CD4-positive, alpha-beta memory T cell (primary cell): ENCODE data around the gene BTBD10. TPM values are rescaled to one million over a fixed set of nuclear protein-coding genes. Genes with fewer than 3 reads are reported as not detected.

Experiments used
- CTCF ChIA-PET: fragments of 350-600 bp; sonication (Branson Sonifier 250); formaldehyde crosslinking; loops from one replicate; lab custom pipeline; 2021; ENCODE audit warnings: inconsistent platforms; ENCODE audit not compliant: partially characterized antibody; lab: Charles Lee
- POLR2A ChIA-PET: fragments of 350-600 bp; sonication (Branson Sonifier 250); formaldehyde crosslinking; loops from one replicate; lab custom pipeline; 2021; ENCODE audit not compliant: partially characterized antibody; lab: Charles Lee
- DNase-seq, 5 donors: peaks; one replicate each; pipeline versions ENCODE4 v3.0.0 to v3.0.0-alpha.2; 2020 to 2022; ENCODE audit warnings: mixed read lengths in 1 of 5
- H3K27ac ChIP-seq: one replicate; pipeline ENCODE4 v1.7.0; 2013; ENCODE audit warnings: low read depth, low read length
- H3K27me3 ChIP-seq: 2 replicates; pipeline ENCODE4 v1.7.0; 2013; ENCODE audit warnings: mild to moderate bottlenecking, low read length, moderate library complexity; ENCODE audit not compliant: insufficient read depth
- H3K36me3 ChIP-seq: 2 replicates; pipeline ENCODE4 v1.7.0; 2013; ENCODE audit warnings: mild to moderate bottlenecking, low read length, moderate library complexity; ENCODE audit not compliant: insufficient read depth
- H3K4me1 ChIP-seq: 2 replicates; pipeline ENCODE4 v1.7.0; 2013; ENCODE audit warnings: mild to moderate bottlenecking, low read length, moderate library complexity; ENCODE audit not compliant: insufficient read depth
- H3K4me3 ChIP-seq, 2 donors: one replicate each; pipeline ENCODE4 v1.7.0; 2013; ENCODE audit warnings: low read length in 2 of 2, mild to moderate bottlenecking in 1 of 2
- H3K9me3 ChIP-seq, 2 donors: one replicate each; pipeline ENCODE4 v1.7.0; 2013; ENCODE audit warnings: low read length in 2 of 2, control low read depth in 1 of 2; ENCODE audit not compliant: control insufficient read depth in 1 of 2
- H3K27ac Mint-ChIP-seq, 7 donors: one replicate each; pipeline ENCODE4 v1.8.0; 2020 to 2021; ENCODE audit warnings: mixed read lengths in 7 of 7, mild to moderate bottlenecking in 6 of 7, inconsistent platforms in 3 of 7, moderate library complexity in 3 of 7
- H3K27me3 Mint-ChIP-seq, 2 donors: one replicate each; pipeline ENCODE4 v1.8.0; 2020 to 2021; ENCODE audit warnings: mixed read lengths in 2 of 2
- H3K36me3 Mint-ChIP-seq, 2 donors: one replicate each; pipeline ENCODE4 v1.8.0; 2020 to 2021; ENCODE audit warnings: mixed read lengths in 2 of 2, inconsistent platforms in 1 of 2, mild to moderate bottlenecking in 1 of 2
- H3K4me1 Mint-ChIP-seq, 4 donors: one replicate each; pipeline ENCODE4 v1.8.0; 2020 to 2021; ENCODE audit warnings: mixed read lengths in 4 of 4, mild to moderate bottlenecking in 1 of 4
- H3K4me3 Mint-ChIP-seq, 8 donors: one replicate each; pipeline ENCODE4 v1.8.0; 2020 to 2021; ENCODE audit warnings: mixed read lengths in 8 of 8, mild to moderate bottlenecking in 7 of 8, moderate library complexity in 6 of 8, inconsistent platforms in 3 of 8
- H3K9me3 Mint-ChIP-seq, 8 donors: one replicate each; pipeline ENCODE4 v1.8.0; 2020 to 2021; ENCODE audit warnings: mixed read lengths in 8 of 8, mild to moderate bottlenecking in 5 of 8, inconsistent platforms in 3 of 8, moderate library complexity in 1 of 8
- intact Hi-C: fragments of 100-400 bp; cut with micrococcal nuclease; formaldehyde crosslinking; loops from one replicate; pipeline ENCODE4 v1.15.1; 2023
- polyA plus RNA-seq, 2 donors: library from polyadenylated mRNA; unstranded; fragments of 300-500 nt; fragmentation: Illumina TruSeq; gene quantifications; one replicate each; pipeline ENCODE4 v1.2.3, GENCODE V29; 2021
- total RNA-seq, 2 experiments: library from RNA; stranded (reverse); gene quantifications; one replicate each; pipeline ENCODE4 v1.2.3, GENCODE V29; 2021

Gene BTBD10
- total RNA-seq, result 10 to 100 TPM; 22.4 to 22.6 TPM
- 10 to 100 TPM; 11.5 to 13.7 TPM for polyA plus RNA-seq

- Histone ChIP-seq H3K9me3 (no peaks in the 10 kb centered on the region), H3K27ac (peak within 1 kb of the TSS; percentile 92), H3K4me1 (peaks cover 34% of the 10 kb centered on the region), H3K27me3 (no peaks in the 10 kb centered on the region), H3K36me3 (no peaks in the 10 kb centered on the region), H3K4me3 (peak within 1 kb of the TSS; percentile 90 to 95)
- H3K4me3 Mint-ChIP-seq, result peak within 1 kb of the TSS; percentile 97 to 99 (median 98)
- peaks cover 30 to 56% (median 44%) of the 10 kb centered on the region in 4 donors for H3K4me1 Mint-ChIP-seq
- H3K36me3 Mint-ChIP-seq, result peaks cover 11 to 27% of the 10 kb centered on the region in 2 donors
- H3K27ac Mint-ChIP-seq, result peak within 1 kb of the TSS; percentile 96 to 99 (median 97)
- intact Hi-C loops, result loop anchor here (1.0 to 10.0 kb wide), 7 partner anchors 24 to 1618 kb away; partner anchors contain the start of genes BMAL1, CYP2R1, FAR1 and RRAS2
- peaks cover 0 to 2% (median 0%) of the 10 kb centered on the region in 8 donors for H3K9me3 Mint-ChIP-seq
- H3K27me3 Mint-ChIP-seq, result no peaks in the 10 kb centered on the region
- CTCF ChIA-PET, result interaction anchor here (0.7 to 4.6 kb wide), 10 partner anchors 9 to 499 kb away, joined by 3 to 38 read pairs (median 3); no protein-coding TSS in a partner anchor
- POLR2A ChIA-PET, result interaction anchor here (0.6 to 2.1 kb wide), 9 partner anchors 12 to 1610 kb away, joined by 3 to 11 read pairs (median 5); partner anchors contain the start of genes BMAL1, CALCB and FAR1
- peak; percentile 91 to 95 (median 92) for DNase-seq
Observed at GRCh38 chr11:13462901-13463778, at the start of gene BTBD10. BTBD10 (minus strand) TSS chr11:13463222; CDS start chr11:13445124, 18,098 bp downstream.

DNA sequence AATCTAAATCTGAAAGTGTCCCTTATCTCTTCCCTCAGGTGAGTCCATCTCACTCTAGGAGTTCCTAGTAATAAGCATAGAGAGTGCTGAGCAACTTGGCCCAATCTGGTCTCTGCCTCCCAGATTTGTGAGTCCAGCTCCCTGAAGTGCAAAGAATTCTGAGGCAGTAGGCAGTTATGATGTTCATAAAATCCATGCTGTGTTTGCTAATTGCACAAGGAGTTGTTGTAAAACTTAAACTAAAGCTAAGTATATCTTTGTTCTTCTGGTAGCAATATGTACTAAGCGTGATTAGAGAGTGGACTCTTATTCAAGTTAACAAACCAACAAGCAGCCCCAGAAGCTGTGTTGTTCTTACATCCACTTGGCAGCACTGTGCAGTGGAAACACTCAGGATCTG, 40.4 kb upstream of the BTBD10 start:
- no peaks in the 10 kb centered on the region for H3K9me3 ChIP-seq
- intact Hi-C loops, result no loop called here
- H3K27ac Mint-ChIP-seq, result no peak overlapping the region
- POLR2A ChIA-PET, result no interaction called here
- H3K36me3 ChIP-seq, result no peaks in the 10 kb centered on the region
- no peaks in the 10 kb centered on the region for H3K4me1 ChIP-seq
- H3K27ac ChIP-seq, result no peak overlapping the region
- peaks cover 9 to 23% of the 10 kb centered on the region in 2 donors for H3K27me3 Mint-ChIP-seq
- H3K4me3 ChIP-seq, result no peak overlapping the region
- no peaks in the 10 kb centered on the region for H3K27me3 ChIP-seq
- H3K36me3 Mint-ChIP-seq, result peaks cover 0 to 3% of the 10 kb centered on the region in 2 donors
- H3K9me3 Mint-ChIP-seq, result peaks cover 0 to 5% (median 0%) of the 10 kb centered on the region in 8 donors
- no peak for DNase-seq
- CTCF ChIA-PET, result interaction anchor here (0.8 kb wide), 1 partner anchor 16 kb away, joined by 4 read pairs; no protein-coding TSS in a partner anchor
- H3K4me1 Mint-ChIP-seq, result no peaks in the 10 kb centered on the region
- H3K4me3 Mint-ChIP-seq, result no peak overlapping the region

DNA sequence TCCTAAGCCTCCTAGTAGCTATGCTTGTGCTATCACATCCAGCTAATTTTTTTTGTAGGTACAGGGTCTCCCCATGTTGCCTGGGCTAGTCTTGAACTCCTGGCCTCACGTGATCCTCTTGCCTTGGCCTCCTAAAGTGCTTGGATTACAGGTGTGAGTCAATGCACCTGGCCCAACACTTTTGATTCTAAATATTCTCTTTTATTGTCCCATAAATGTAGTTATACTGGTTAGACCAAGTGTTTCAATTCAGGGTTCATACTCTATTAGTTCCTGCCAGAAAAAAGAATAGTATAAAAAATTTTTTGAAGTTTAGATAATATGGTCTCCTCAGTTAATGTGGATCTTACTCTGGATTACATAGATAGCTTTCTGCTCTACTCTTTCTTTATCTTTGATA, 39.5 kb upstream of the BTBD10 start:
- no peak overlapping the region for H3K27ac ChIP-seq
- no peaks in the 10 kb centered on the region for H3K4me1 ChIP-seq
- intact Hi-C loops, result no loop called here
- no peak for DNase-seq
- H3K27me3 ChIP-seq, result no peaks in the 10 kb centered on the region
- H3K4me1 Mint-ChIP-seq, result no peaks in the 10 kb centered on the region
- no peak overlapping the region for H3K4me3 ChIP-seq
- H3K36me3 Mint-ChIP-seq, result peaks cover 0 to 3% of the 10 kb centered on the region in 2 donors
- POLR2A ChIA-PET, result no interaction called here
- H3K36me3 ChIP-seq, result no peaks in the 10 kb centered on the region
- H3K9me3 ChIP-seq, result no peaks in the 10 kb centered on the region
- peaks cover 0 to 8% (median 0%) of the 10 kb centered on the region in 8 donors for H3K9me3 Mint-ChIP-seq
- H3K27ac Mint-ChIP-seq, result no peak overlapping the region
- H3K27me3 Mint-ChIP-seq, result peaks cover 9 to 25% of the 10 kb centered on the region in 2 donors
- no peak overlapping the region for H3K4me3 Mint-ChIP-seq
- CTCF ChIA-PET, result interaction anchor here (1.4 kb wide), 1 partner anchor 15 kb away, joined by 3 read pairs; no protein-coding TSS in a partner anchor

DNA sequence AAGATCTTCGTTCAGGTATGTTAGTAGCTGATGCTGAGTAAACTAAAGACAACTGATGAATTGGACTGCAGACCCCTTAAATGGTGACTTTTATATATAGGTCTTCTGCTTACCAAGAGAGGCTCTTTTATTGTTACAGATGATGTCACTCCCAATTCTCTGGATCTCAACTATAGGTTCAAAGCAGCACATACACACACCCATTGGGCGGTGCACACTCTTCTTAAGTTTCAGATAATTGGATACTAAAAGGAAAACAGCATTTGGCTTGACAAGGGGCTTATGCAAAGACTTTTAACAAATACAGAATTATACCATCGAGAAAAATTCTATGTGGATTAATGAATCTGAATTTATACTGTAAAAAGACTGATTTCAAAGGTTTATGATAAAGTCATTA, 32.9 kb upstream of the BTBD10 start, which contains the start of gene PTH:
Gene PTH, minus strand, starts transcription at position 69 of the 400 bp plus-strand sequence. CDS start 3,142 bp downstream, outside the sequence.
- Histone ChIP-seq H3K27ac (no peak within 1 kb of the TSS), H3K4me3 (no peak within 1 kb of the TSS), H3K27me3 (no peaks in the 10 kb centered on the region), H3K4me1 (no peaks in the 10 kb centered on the region), H3K9me3 (no peaks in the 10 kb centered on the region), H3K36me3 (no peaks in the 10 kb centered on the region)
- ChIA-PET POLR2A (no interaction called here), CTCF (interaction anchor here (2.9 kb wide), 1 partner anchor 8 kb away, joined by 10 read pairs; no protein-coding TSS in a partner anchor)
- no peaks in the 10 kb centered on the region for H3K36me3 Mint-ChIP-seq
- H3K27ac Mint-ChIP-seq, result no peak within 1 kb of the TSS
- DNase-seq, result no peak
- intact Hi-C loops, result no loop called here
- H3K27me3 Mint-ChIP-seq, result peaks cover 11 to 13% of the 10 kb centered on the region in 2 donors
- H3K9me3 Mint-ChIP-seq, result peaks cover 0 to 5% (median 0%) of the 10 kb centered on the region in 8 donors
- no peaks in the 10 kb centered on the region for H3K4me1 Mint-ChIP-seq
- no peak within 1 kb of the TSS for H3K4me3 Mint-ChIP-seq

DNA sequence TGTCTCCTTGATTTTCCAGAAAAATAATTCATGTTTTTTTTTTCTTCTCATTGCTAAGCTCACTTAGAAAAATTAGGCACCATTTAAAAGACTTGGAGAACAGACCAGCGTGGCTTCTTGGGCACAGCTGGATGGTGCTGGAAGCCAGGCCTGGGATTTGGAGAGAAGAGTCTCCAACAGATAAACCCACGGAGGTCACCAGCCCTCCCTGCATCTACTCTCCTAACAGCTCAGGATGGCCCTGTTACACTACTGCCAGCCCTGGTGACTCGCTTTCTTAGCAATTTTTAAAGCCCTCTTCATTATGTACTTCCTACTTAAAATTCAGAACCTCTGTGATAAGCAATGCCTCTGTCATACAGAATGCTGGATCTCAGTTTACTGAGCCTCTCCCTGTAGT, 31.0 kb upstream of the BTBD10 start:
- Mint-ChIP-seq H3K27ac (no peak overlapping the region), H3K27me3 (peaks cover 6 to 11% of the 10 kb centered on the region in 2 donors), H3K36me3 (no peaks in the 10 kb centered on the region), H3K9me3 (peaks cover 0 to 4% (median 0%) of the 10 kb centered on the region in 8 donors), H3K4me3 (no peak overlapping the region), H3K4me1 (no peaks in the 10 kb centered on the region)
- ChIA-PET CTCF (no interaction called here), POLR2A (no interaction called here)
- intact Hi-C loops, result no loop called here
- H3K27ac ChIP-seq, result no peak overlapping the region
- no peaks in the 10 kb centered on the region for H3K36me3 ChIP-seq
- no peaks in the 10 kb centered on the region for H3K9me3 ChIP-seq
- no peaks in the 10 kb centered on the region for H3K27me3 ChIP-seq
- H3K4me1 ChIP-seq, result no peaks in the 10 kb centered on the region
- no peak overlapping the region for H3K4me3 ChIP-seq
- DNase-seq, result no peak

DNA sequence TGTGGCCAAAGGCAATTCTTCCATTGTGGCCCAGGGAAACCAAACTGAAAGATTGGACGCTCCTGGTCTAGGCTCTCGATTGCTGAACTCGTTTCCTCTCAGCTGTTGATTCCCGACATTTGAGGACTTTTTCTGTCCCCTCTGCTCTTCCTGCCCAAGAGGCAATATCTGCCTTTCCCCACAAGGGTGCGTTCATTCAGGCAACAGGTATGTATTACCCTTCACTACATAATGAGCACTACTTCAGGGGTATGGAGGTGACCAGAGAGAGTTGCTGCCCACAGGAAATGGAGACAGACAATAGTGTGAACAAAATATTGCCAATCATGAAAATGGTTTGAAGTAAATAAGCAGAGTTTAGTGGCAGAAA, 24.6 kb upstream of the BTBD10 start:
- Histone ChIP-seq H3K4me3 (peak overlapping the region in 1 of 2 donors; percentile 23), H3K36me3 (no peaks in the 10 kb centered on the region), H3K27me3 (no peaks in the 10 kb centered on the region), H3K27ac (peak overlapping the region; percentile 21), H3K4me1 (no peaks in the 10 kb centered on the region), H3K9me3 (no peaks in the 10 kb centered on the region)
- POLR2A ChIA-PET, result interaction anchor here (2.0 kb wide), 1 partner anchor 24 kb away, joined by 7 read pairs; the partner anchor contains the start of gene BTBD10
- Mint-ChIP-seq H3K4me1 (peaks cover 6 to 11% (median 6%) of the 10 kb centered on the region in 4 donors), H3K27ac (peak overlapping the region in 6 of 7 donors; percentile 3 to 92 (median 64)), H3K9me3 (peaks cover 0 to 4% (median 0%) of the 10 kb centered on the region in 8 donors), H3K4me3 (peak overlapping the region; percentile 73 to 90 (median 83)), H3K27me3 (peaks cover 3 to 11% of the 10 kb centered on the region in 2 donors), H3K36me3 (no peaks in the 10 kb centered on the region)
- CTCF ChIA-PET, result interaction anchor here (0.7 to 2.7 kb wide), 22 partner anchors 8 to 1566 kb away, joined by 3 to 38 read pairs (median 5); partner anchors contain the start of genes BTBD10, FAR1 and PTH
- intact Hi-C loops, result loop anchor here (1.0 kb wide), 1 partner anchor 24 kb away; the partner anchor contains the start of gene BTBD10
- DNase-seq, result peak in 4 of 5 donors; percentile 26 to 41 (median 30)
